Spleen (tissue), 11 donors: ENCODE data around the gene LSM14A. TPM values are rescaled to one million over a fixed set of nuclear protein-coding genes. Genes with fewer than 3 reads are reported as not detected.
A peak's percentile ranks its signal among the peaks of the same experiment; 100 is the strongest.

Source experiments
- DNase-seq: peaks from one replicate; pipeline ENCODE4 v3.0.0-alpha.2; 2020
- H3K27ac ChIP-seq, 8 donors: fragments of 200-600 bp; sonication (generic) in 7 of 8; 1 replicate in 4 of 8; 2 replicates in 4 of 8; pipeline versions ENCODE4 v1.5.0 to v1.8.0; 2016 to 2021; ENCODE audit warnings: inconsistent platforms in 4 of 8, mild to moderate bottlenecking in 4 of 8, moderate library complexity in 1 of 8
- H3K27me3 ChIP-seq, 7 donors: fragments of 200-600 bp; sonication (generic) in 6 of 7; replicated peaks in 1 of 7; 1 replicate in 4 of 7; 2 replicates in 3 of 7; pipeline versions ENCODE4 v1.5.0 to v1.8.0; 2016 to 2021; ENCODE audit warnings: inconsistent platforms in 3 of 7, mild to moderate bottlenecking in 1 of 7
- H3K36me3 ChIP-seq, 6 donors: fragments of 200-600 bp; sonication (generic) in 5 of 6; 1 replicate in 4 of 6; 2 replicates in 2 of 6; pipeline versions ENCODE4 v1.5.0 to v1.8.0; 2016 to 2021; ENCODE audit warnings: inconsistent platforms in 2 of 6
- H3K4me1 ChIP-seq, 6 donors: fragments of 200-600 bp; sonication (generic) in 5 of 6; 1 replicate in 3 of 6; 2 replicates in 3 of 6; pipeline versions ENCODE4 v1.5.0 to v1.8.0; 2016 to 2021; ENCODE audit warnings: inconsistent platforms in 3 of 6
- H3K4me3 ChIP-seq, 8 donors: fragments of 200-600 bp; sonication (generic) in 7 of 8; 1 replicate in 4 of 8; 2 replicates in 4 of 8; pipeline versions ENCODE4 v1.5.0 to v1.8.0; 2016 to 2021; ENCODE audit warnings: inconsistent platforms in 4 of 8, mild to moderate bottlenecking in 4 of 8, moderate library complexity in 2 of 8
- H3K9me3 ChIP-seq, 8 donors: fragments of 200-600 bp; sonication (generic) in 7 of 8; 1 replicate in 4 of 8; 2 replicates in 4 of 8; pipeline versions ENCODE4 v1.5.0 to v1.8.0; 2016 to 2021; ENCODE audit warnings: inconsistent platforms in 4 of 8
- CTCF ChIP-seq, 11 experiments: fragments of 200-600 bp in 7 of 11; fragments of 450-650 bp in 4 of 11; sonication (generic) in 4 of 11; IDR thresholded peaks in 8 of 11; conservative IDR thresholded peaks in 3 of 11; 1 replicate in 7 of 11; 2 replicates in 4 of 11; pipeline versions ENCODE4 v1.4.0 to v1.8.0; 2016 to 2021; ENCODE audit warnings: antibody characterized with exemption in 11 of 11, inconsistent platforms in 4 of 11, mild to moderate bottlenecking in 1 of 11
- POLR2A ChIP-seq, 3 donors: fragments of 450-650 bp; IDR thresholded peaks; one replicate each; pipeline ENCODE4 v1.5.1; 2017; ENCODE audit warnings: antibody characterized with exemption in 3 of 3, mild to moderate bottlenecking in 1 of 3
- POLR2AphosphoS5 ChIP-seq, 3 donors: sonication (generic); formaldehyde crosslinking; IDR thresholded peaks; one replicate each; pipeline ENCODE4 v1.5.1; 2017; ENCODE audit warnings: antibody characterized with exemption in 3 of 3
- WGBS, 5 donors: extraction: QIAGEN DNeasy Blood & Tissue Kit in 3 of 5; methylation state at CpG; one replicate each; pipeline versions ENCODE4 v1.1.5 to v1.1.7; 2013 to 2018; 5-methylcytosine and 5-hydroxymethylcytosine counted together
- intact Hi-C: fragments of 100-400 bp; cut with DNase I; formaldehyde crosslinking; loops from one replicate; pipeline ENCODE4 v1.15.0; 2023; ENCODE audit warnings: low total_unique reads
- polyA plus RNA-seq, 3 donors: library from polyadenylated mRNA; stranded (reverse); fragments of 200-250 nt; gene quantifications; one replicate each; pipeline ENCODE4 v1.2.1, GENCODE V29; 2013
- total RNA-seq, 7 donors: library from RNA; depleted of rRNA in 3 of 7; stranded (reverse); fragments of >200 nt in 3 of 7; fragmentation: NEBNext Ultra II Directional in 4 of 7; extraction: Animal tissue kit (Norgen Biotek cat#: 25700) in 4 of 7; gene quantifications; one replicate each; pipeline versions ENCODE4 v1.1.0 to v1.2.1, GENCODE V29; 2016 to 2021
- donor health status: healthy with polysubstance abuse.
- donor health status: DM: no; HTN: no; CAD: no; lungs with moderate emphysema.
- donor health status: DM: no; HTN: no; CAD: no.
- donor health status: Bipolar disorder and iron deficiency.
- donor health status: healthy.
- donor health status: DM: no; HTN: no; CAD: no.
- donor health status: DM: yes; HTN: yes; CAD: no.

Gene LSM14A
- total and polyA plus RNA-seq, 10 donors, result 46.8 to 187 (median 122) TPM

GRCh38 chr19:34276614-34277013 lies 104.3 kb downstream of the LSM14A start:
- Histone ChIP-seq H3K36me3 (peaks cover 0 to 15% (median 0%) of the 10 kb centered on the region in 6 donors), H3K27me3 (no peaks in the 10 kb centered on the region), H3K27ac (peak overlapping the region in 2 of 8 donors; percentile 0 to 61), H3K4me1 (peaks cover 18 to 72% (median 52%) of the 10 kb centered on the region in 6 donors), H3K9me3 (no peaks in the 10 kb centered on the region), H3K4me3 (no peak overlapping the region)
- TF ChIP-seq CTCF (IDR thresholded peaks at IDR 0.05 in 8 of 11, conservative IDR thresholded peaks at IDR 0.05 in 3 of 11) (no peak), POLR2A (IDR thresholded peaks at IDR 0.05) (no peak), POLR2AphosphoS5 (IDR thresholded peaks at IDR 0.05) (no peak)
- WGBS, 5 donors, result 80 to 96% (median 88%) methylated on average over 3 to 4 of the region's 4 CpGs
- intact Hi-C loops, result loop anchor here (10.0 kb wide), 1 partner anchor 58 kb away; no protein-coding TSS in a partner anchor
- DNase-seq, result no peak

GRCh38 chr19:34277244-34277643 lies 104.9 kb downstream of the LSM14A start:
- DNase-seq, result no peak
- intact Hi-C loops, result loop anchor here (10.0 kb wide), 1 partner anchor 58 kb away; no protein-coding TSS in a partner anchor
- H3K4me3 ChIP-seq, result no peak overlapping the region
- H3K9me3 ChIP-seq, result no peaks in the 10 kb centered on the region
- 61 to 79% (median 76%) methylated on average over 4 of the region's 4 CpGs for WGBS, 5 donors
- H3K27ac ChIP-seq, result peak overlapping the region in 2 of 8 donors; percentile 0 to 61
- peaks cover 12 to 66% (median 48%) of the 10 kb centered on the region in 6 donors for H3K4me1 ChIP-seq
- H3K36me3 ChIP-seq, result peaks cover 0 to 15% (median 0%) of the 10 kb centered on the region in 6 donors
- H3K27me3 ChIP-seq, result no peaks in the 10 kb centered on the region
- TF ChIP-seq POLR2A (IDR thresholded peaks at IDR 0.05) (no peak), POLR2AphosphoS5 (IDR thresholded peaks at IDR 0.05) (no peak), CTCF (IDR thresholded peaks at IDR 0.05 in 8 of 11, conservative IDR thresholded peaks at IDR 0.05 in 3 of 11) (no peak)

- DNase-seq, result no peak
- 82 to 89% (median 86%) methylated on average over 4 of the region's 4 CpGs for WGBS, 5 donors
- no peaks in the 10 kb centered on the region for H3K9me3 ChIP-seq
- TF ChIP-seq POLR2A (IDR thresholded peaks at IDR 0.05) (no peak), POLR2AphosphoS5 (IDR thresholded peaks at IDR 0.05) (no peak), CTCF (IDR thresholded peaks at IDR 0.05 in 8 of 11, conservative IDR thresholded peaks at IDR 0.05 in 3 of 11) (no peak)
- intact Hi-C loops, result loop anchor here (10.0 kb wide), 1 partner anchor 56 kb away; no protein-coding TSS in a partner anchor
- H3K4me1 ChIP-seq, result peaks cover 14 to 65% (median 43%) of the 10 kb centered on the region in 6 donors
- H3K36me3 ChIP-seq, result peaks cover 0 to 15% (median 0%) of the 10 kb centered on the region in 6 donors
- H3K27ac ChIP-seq, result no peak overlapping the region
- no peaks in the 10 kb centered on the region for H3K27me3 ChIP-seq
- no peak overlapping the region for H3K4me3 ChIP-seq
These were observed 106.5 kb downstream of the LSM14A start for GRCh38 chr19:34278783-34279182.

Other genes with a start within 250 kb of the LSM14A start
- 10 to 100 TPM; 32.5 to 70.6 (median 48.1) TPM for gene GARRE1, start 82.0 kb downstream of the LSM14A start, total RNA-seq
- gene GARRE1, start 82.0 kb downstream of the LSM14A start, polyA plus RNA-seq, result 10 to 100 TPM in 1 of 3 donors, 1 to 10 TPM in 2; 6.2 to 15.5 (median 8.5) TPM
- 100 to 1,000 TPM in 6 of 7 donors, 10 to 100 TPM in 1; 96.6 to 257 (median 171) TPM for gene GPI, start 192.7 kb downstream of the LSM14A start, total RNA-seq
- gene GPI, start 192.7 kb downstream of the LSM14A start, polyA plus RNA-seq, result 10 to 100 TPM; 57.5 to 76.9 (median 63.7) TPM
- 10 to 100 TPM in 4 of 7 donors, 1 to 10 TPM in 3; 5.2 to 19.7 (median 10.7) TPM for gene PDCD2L, start 231.9 kb downstream of the LSM14A start, total RNA-seq
- 10 to 100 TPM; 11.1 to 13.3 (median 12.8) TPM for gene PDCD2L, start 231.9 kb downstream of the LSM14A start, polyA plus RNA-seq